Loucy (cell line): ENCODE results near the gene SPRED2.

Experiments
- CTCF ChIP-seq: fragments of 200-600 bp; sonication (generic); conservative IDR thresholded peaks from 2 replicates; pipeline ENCODE4 v1.5.1; 2014; ENCODE audit warnings: mild to moderate bottlenecking, antibody characterized with exemption, low read length
- EZH2phosphoT487 ChIP-seq: fragments of 200-600 bp; IDR thresholded peaks from 2 replicates; pipeline ENCODE4 v1.6.1; 2018; ENCODE audit warnings: antibody characterized with exemption, mild to moderate bottlenecking, moderate library complexity, borderline replicate concordance

- TF ChIP-seq CTCF, result no peak
- no peak for TF ChIP-seq EZH2phosphoT487
Measured at GRCh38 chr2:65275141-65275915, 157.1 kb downstream of the SPRED2 start.
